ENCODE data around the gene LRRC10B.

The LRRC10B gene

GRCh38 chr11:61531044-61531443, 22.5 kb downstream of the LRRC10B start:
- Histone ChIP-seq H3K27me3 (ENCODE audit: control insufficient read depth, insufficient read depth, low read length) (no peaks in the 10 kb centered on the region), H3K4me3 (ENCODE audit: low read length) (no peak overlapping the region), H3K4me1 (ENCODE audit: control insufficient read depth, insufficient read depth, low read length) (peaks cover 5% of the 10 kb centered on the region), H3K9me3 (ENCODE audit: control insufficient read depth, insufficient read depth, low read length) (no peaks in the 10 kb centered on the region), H3K36me3 (ENCODE audit: control insufficient read depth, insufficient read depth, low read length) (no peaks in the 10 kb centered on the region), H3K27ac (ENCODE audit: low read length) (no peak overlapping the region)
- WGBS (ENCODE audit: insufficient coverage, insufficient read length), result no CpG with 5 or more reads among the region's 3 CpGs
- no peak for DNase-seq (ENCODE audit: low read depth, low spot score)

GRCh38 chr11:61532134-61533038, 23.8 kb downstream of the LRRC10B start:
- H3K27me3 ChIP-seq (ENCODE audit: control insufficient read depth, insufficient read depth, low read length), result no peaks in the 10 kb centered on the region
- peak; percentile 76 for DNase-seq (ENCODE audit: low read depth, low spot score)
- no peak overlapping the region for H3K4me3 ChIP-seq (ENCODE audit: low read length)
- no peak overlapping the region for H3K27ac ChIP-seq (ENCODE audit: low read length)
- peaks cover 6% of the 10 kb centered on the region for H3K4me1 ChIP-seq (ENCODE audit: control insufficient read depth, insufficient read depth, low read length)
- no peaks in the 10 kb centered on the region for H3K9me3 ChIP-seq (ENCODE audit: control insufficient read depth, insufficient read depth, low read length)
- H3K36me3 ChIP-seq (ENCODE audit: control insufficient read depth, insufficient read depth, low read length), result no peaks in the 10 kb centered on the region
- WGBS (ENCODE audit: insufficient coverage, insufficient read length), result no CpG with 5 or more reads among the region's 10 CpGs

- peaks cover 6% of the 10 kb centered on the region for H3K4me1 ChIP-seq (ENCODE audit: control insufficient read depth, insufficient read depth, low read length)
These were observed 24.5 kb downstream of the LRRC10B start for GRCh38 chr11:61533039-61533375.

GRCh38 chr11:61533401-61533800, 24.9 kb downstream of the LRRC10B start:
- no peaks in the 10 kb centered on the region for H3K36me3 ChIP-seq (ENCODE audit: control insufficient read depth, insufficient read depth, low read length)
- no CpG with 5 or more reads among the region's 8 CpGs for WGBS (ENCODE audit: insufficient coverage, insufficient read length)
- no peaks in the 10 kb centered on the region for H3K9me3 ChIP-seq (ENCODE audit: control insufficient read depth, insufficient read depth, low read length)
- H3K27me3 ChIP-seq (ENCODE audit: control insufficient read depth, insufficient read depth, low read length), result no peaks in the 10 kb centered on the region
- H3K4me3 ChIP-seq (ENCODE audit: low read length), result no peak overlapping the region
- no peak for DNase-seq (ENCODE audit: low read depth, low spot score)
- peaks cover 3% of the 10 kb centered on the region for H3K4me1 ChIP-seq (ENCODE audit: control insufficient read depth, insufficient read depth, low read length)
- no peak overlapping the region for H3K27ac ChIP-seq (ENCODE audit: low read length)

More at GRCh38 chr11:61533039-61533375, 24.5 kb downstream of the LRRC10B start:
- no peak for DNase-seq (ENCODE audit: low read depth, low spot score)
- Histone ChIP-seq H3K27ac (ENCODE audit: low read length) (no peak overlapping the region), H3K36me3 (ENCODE audit: control insufficient read depth, insufficient read depth, low read length) (no peaks in the 10 kb centered on the region), H3K4me3 (ENCODE audit: low read length) (no peak overlapping the region), H3K9me3 (ENCODE audit: control insufficient read depth, insufficient read depth, low read length) (no peaks in the 10 kb centered on the region), H3K27me3 (ENCODE audit: control insufficient read depth, insufficient read depth, low read length) (no peaks in the 10 kb centered on the region)
- no CpG with 5 or more reads among the region's 16 CpGs for WGBS (ENCODE audit: insufficient coverage, insufficient read length)

GRCh38 chr11:61534025-61534932, 25.7 kb downstream of the LRRC10B start:
- Histone ChIP-seq H3K4me1 (ENCODE audit: control insufficient read depth, insufficient read depth, low read length) (peaks cover 1% of the 10 kb centered on the region; the same call in 1 of the 2 replicates), H3K4me3 (ENCODE audit: low read length) (no peak overlapping the region), H3K27me3 (ENCODE audit: control insufficient read depth, insufficient read depth, low read length) (no peaks in the 10 kb centered on the region), H3K36me3 (ENCODE audit: control insufficient read depth, insufficient read depth, low read length) (no peaks in the 10 kb centered on the region), H3K9me3 (ENCODE audit: control insufficient read depth, insufficient read depth, low read length) (no peaks in the 10 kb centered on the region), H3K27ac (ENCODE audit: low read length) (no peak overlapping the region)
- no peak for DNase-seq (ENCODE audit: low read depth, low spot score)
- no CpG with 5 or more reads among the region's 36 CpGs for WGBS (ENCODE audit: insufficient coverage, insufficient read length)

- no peak overlapping the region for H3K27ac ChIP-seq (ENCODE audit: low read length)
- H3K36me3 ChIP-seq (ENCODE audit: control insufficient read depth, insufficient read depth, low read length), result no peaks in the 10 kb centered on the region
- no peaks in the 10 kb centered on the region for H3K9me3 ChIP-seq (ENCODE audit: control insufficient read depth, insufficient read depth, low read length)
- H3K27me3 ChIP-seq (ENCODE audit: control insufficient read depth, insufficient read depth, low read length), result no peaks in the 10 kb centered on the region
- peaks cover 4% of the 10 kb centered on the region for H3K4me1 ChIP-seq (ENCODE audit: control insufficient read depth, insufficient read depth, low read length)
- no CpG with 5 or more reads among the region's 32 CpGs for WGBS (ENCODE audit: insufficient coverage, insufficient read length)
- no peak for DNase-seq (ENCODE audit: low read depth, low spot score)
- no peak overlapping the region for H3K4me3 ChIP-seq (ENCODE audit: low read length)
These were observed 26.6 kb downstream of the LRRC10B start for GRCh38 chr11:61534933-61535839.

- H3K9me3 ChIP-seq (ENCODE audit: control insufficient read depth, insufficient read depth, low read length), result no peaks in the 10 kb centered on the region
- DNase-seq (ENCODE audit: low read depth, low spot score), result no peak
- no CpG with 5 or more reads among the region's 17 CpGs for WGBS (ENCODE audit: insufficient coverage, insufficient read length)
- no peaks in the 10 kb centered on the region for H3K27me3 ChIP-seq (ENCODE audit: control insufficient read depth, insufficient read depth, low read length)
- H3K4me1 ChIP-seq (ENCODE audit: control insufficient read depth, insufficient read depth, low read length), result peaks cover 9% of the 10 kb centered on the region
- H3K27ac ChIP-seq (ENCODE audit: low read length), result no peak overlapping the region
- no peak overlapping the region for H3K4me3 ChIP-seq (ENCODE audit: low read length)
- no peaks in the 10 kb centered on the region for H3K36me3 ChIP-seq (ENCODE audit: control insufficient read depth, insufficient read depth, low read length)
These were observed 27.6 kb downstream of the LRRC10B start for GRCh38 chr11:61535998-61536675.

DNA sequence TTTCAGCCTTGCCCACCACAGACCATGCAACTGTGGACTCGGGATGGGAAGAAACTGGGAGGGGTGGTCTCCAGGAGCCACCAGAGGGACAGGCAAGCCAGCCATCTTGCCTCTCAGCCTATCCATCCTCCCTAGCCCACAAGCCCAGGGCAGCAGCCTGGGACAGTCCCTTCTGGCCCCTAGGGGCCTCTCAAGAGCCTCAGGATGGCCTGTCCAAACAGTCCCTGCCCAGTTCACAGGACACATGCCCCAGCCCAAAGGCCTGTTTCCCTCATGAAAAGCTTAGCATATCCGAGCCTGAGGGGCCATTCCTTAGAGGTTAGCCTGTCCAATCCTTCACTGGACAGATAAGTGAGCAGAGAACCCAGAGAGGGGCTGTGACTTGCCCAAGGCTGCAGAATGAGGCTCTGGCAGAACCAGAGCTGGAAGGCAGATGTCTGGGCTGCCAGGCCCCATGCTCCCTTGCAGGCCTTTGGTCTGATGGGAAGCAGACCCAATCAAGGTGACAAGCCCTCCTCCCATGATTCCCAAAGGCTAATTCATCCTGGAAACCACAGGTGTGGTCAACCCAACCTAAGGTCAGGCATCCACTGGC, 28.2 kb downstream of the LRRC10B start:
- no peak overlapping the region for H3K4me3 ChIP-seq (ENCODE audit: low read length)
- no peaks in the 10 kb centered on the region for H3K27me3 ChIP-seq (ENCODE audit: control insufficient read depth, insufficient read depth, low read length)
- no CpG with 5 or more reads among the region's 2 CpGs for WGBS (ENCODE audit: insufficient coverage, insufficient read length)
- no peaks in the 10 kb centered on the region for H3K9me3 ChIP-seq (ENCODE audit: control insufficient read depth, insufficient read depth, low read length)
- no peaks in the 10 kb centered on the region for H3K36me3 ChIP-seq (ENCODE audit: control insufficient read depth, insufficient read depth, low read length)
- H3K4me1 ChIP-seq (ENCODE audit: control insufficient read depth, insufficient read depth, low read length), result peaks cover 11% of the 10 kb centered on the region
- DNase-seq (ENCODE audit: low read depth, low spot score), result no peak
- no peak overlapping the region for H3K27ac ChIP-seq (ENCODE audit: low read length)

GRCh38 chr11:61537326-61537725, 28.8 kb downstream of the LRRC10B start:
- WGBS (ENCODE audit: insufficient coverage, insufficient read length), result no CpG with 5 or more reads among the region's 8 CpGs
- Histone ChIP-seq H3K9me3 (ENCODE audit: control insufficient read depth, insufficient read depth, low read length) (no peaks in the 10 kb centered on the region), H3K4me1 (ENCODE audit: control insufficient read depth, insufficient read depth, low read length) (peaks cover 17% of the 10 kb centered on the region), H3K27me3 (ENCODE audit: control insufficient read depth, insufficient read depth, low read length) (no peaks in the 10 kb centered on the region), H3K4me3 (ENCODE audit: low read length) (no peak overlapping the region), H3K36me3 (ENCODE audit: control insufficient read depth, insufficient read depth, low read length) (no peaks in the 10 kb centered on the region), H3K27ac (ENCODE audit: low read length) (no peak overlapping the region)
- no peak for DNase-seq (ENCODE audit: low read depth, low spot score)

All from iPS DF 6.9 (cell line).